Activated gamma-delta T cell treated with anti-CD3 and anti-CD28 coated beads, Interleukin-2, amount 50 U/mL, for 16 hours (primary cell): ENCODE measurements around the gene RASL10B.

Experiments used
- DNase-seq: peaks from one replicate; pipeline ENCODE4 v3.0.0-alpha.2; 2020; ENCODE audit warnings: low read depth

The RASL10B gene

DNA sequence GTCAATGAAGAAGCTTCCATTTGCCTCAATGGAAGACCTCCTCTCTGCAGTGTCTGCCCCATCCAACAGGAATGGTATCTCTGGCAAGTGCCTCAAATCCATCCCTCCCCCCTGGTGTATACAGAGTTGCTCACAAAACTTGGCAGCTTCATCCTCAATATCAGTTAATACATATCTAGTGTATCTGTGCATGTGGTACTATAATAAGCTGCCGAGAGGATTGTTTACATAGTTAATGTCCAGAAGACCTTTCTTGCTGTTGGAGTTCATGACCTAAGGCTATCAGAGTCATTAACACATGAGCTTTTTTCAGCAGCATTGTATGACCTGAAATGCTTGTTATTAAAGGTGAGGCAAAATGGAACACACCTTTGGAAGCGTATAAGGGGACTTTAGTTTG lies 14.0 kb upstream of the RASL10B start:
- no peak for DNase-seq

DNA sequence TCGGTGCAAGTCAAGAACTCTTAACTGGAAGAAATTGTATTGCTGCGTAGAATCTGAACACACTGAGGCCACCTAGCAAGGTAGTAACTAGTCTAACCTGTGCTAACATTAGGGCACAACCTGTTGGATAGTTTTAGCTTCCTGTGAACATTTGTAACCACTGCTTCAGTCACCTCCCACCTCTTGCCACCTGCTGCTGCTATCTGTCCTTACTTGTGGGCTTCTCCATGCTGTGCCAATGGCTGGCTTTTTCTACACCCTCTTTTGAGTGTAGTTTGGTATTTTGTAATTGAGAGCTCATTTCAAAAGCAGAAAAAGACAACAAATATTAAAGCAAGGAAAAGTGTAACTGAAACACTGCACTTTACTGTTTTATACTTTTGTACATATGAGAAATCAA lies 7.7 kb upstream of the RASL10B start:
- DNase-seq = no peak

DNA sequence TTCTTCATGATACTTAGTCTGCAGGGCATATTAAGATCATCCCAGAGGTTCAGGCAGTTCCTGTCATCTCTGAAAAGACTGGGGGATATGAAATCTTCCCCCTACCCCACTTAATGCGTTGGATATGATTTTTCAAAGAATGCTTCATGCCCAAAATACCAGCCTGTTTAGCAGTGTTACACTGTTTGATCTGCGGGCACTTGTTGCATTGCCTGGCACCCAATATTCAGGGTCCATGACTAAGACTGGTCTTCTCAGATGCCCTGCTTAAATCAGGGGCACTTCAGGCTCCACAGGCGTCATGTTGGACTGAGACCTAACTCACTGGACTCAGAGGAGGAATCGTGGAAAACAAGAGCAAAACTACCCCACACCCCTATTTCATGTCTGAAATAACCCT lies 6.4 kb upstream of the RASL10B start:
- no peak for DNase-seq

DNA sequence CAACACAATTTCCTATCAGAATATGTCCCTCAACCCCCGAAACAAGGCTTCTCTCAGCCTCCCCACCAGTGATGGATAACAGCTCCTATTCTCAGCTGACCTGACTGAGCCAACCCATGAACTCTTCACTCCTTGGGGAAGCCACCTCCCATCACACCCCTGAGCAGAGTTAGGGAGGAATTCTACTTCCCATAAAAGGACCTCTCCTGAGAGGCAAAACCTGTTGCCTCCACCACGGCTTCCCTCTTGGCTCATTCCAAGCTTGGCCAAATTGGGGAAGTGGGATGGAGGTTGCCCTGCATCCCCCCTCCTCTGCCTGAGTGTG lies 5.7 kb upstream of the RASL10B start:
- no peak for DNase-seq

DNA sequence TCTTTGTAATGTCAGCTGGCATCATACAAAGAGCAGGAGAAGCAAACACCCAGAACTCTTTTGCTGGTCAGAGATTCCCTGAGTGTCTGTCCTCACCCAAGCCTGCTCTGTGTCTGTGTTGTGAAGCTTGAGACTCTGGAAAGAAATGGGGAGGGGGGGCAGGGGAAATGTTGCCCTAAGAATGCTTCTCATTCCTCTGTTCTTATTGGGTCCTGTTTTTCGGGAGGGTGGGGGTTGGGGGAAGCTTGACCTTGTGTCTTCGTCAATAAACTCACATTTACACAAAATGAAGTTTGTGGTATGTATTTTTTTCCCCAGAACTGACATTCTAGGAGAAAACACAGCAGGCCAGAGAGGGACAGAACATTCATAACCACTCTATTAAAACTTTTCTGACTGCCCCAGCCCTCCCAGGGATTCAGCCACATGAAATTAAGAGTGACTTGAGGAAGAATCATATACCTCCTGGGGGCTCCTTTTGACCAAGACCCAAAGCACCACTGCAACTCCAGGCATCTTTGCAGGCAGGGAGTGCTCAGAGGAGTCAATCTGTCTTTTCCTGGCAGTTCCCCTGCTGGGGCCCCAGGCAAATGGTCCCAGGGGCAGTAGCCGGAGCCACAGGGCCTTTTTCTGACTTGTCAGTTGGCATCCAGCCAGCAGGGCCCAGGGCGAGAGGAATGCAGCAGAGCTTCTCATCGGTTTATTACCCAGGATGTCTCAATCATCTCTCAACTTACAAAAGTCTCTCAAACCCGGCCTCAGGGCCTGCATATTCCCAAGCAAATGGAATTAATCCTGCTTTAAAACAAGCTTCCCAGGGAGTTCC lies 5.1 kb upstream of the RASL10B start:
- no peak for DNase-seq

DNA sequence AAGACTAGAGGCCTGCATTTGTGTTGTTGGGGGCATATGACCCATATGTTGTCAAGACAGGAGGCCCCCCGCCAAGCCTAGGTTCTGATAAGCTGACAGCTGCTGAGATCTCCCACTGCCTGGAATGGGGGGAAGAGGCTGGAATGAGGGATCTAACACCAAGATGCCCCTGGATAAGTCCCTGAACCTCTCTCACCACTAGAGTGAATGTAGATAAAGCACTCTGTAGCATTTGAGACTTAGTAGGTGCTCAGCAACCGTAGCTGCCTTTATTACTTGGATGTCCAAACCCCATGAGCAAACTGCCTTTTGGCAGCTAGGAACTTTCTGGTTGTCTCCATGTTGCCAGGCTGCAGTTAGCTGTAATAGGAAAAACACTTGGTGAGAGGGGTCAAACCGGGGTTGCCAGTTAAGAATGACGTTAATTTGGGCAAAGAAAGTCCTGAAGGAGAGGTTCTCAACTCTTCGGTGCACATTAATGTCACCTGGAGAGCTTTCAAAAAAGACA lies 4.4 kb upstream of the RASL10B start:
- DNase-seq = no peak

DNA sequence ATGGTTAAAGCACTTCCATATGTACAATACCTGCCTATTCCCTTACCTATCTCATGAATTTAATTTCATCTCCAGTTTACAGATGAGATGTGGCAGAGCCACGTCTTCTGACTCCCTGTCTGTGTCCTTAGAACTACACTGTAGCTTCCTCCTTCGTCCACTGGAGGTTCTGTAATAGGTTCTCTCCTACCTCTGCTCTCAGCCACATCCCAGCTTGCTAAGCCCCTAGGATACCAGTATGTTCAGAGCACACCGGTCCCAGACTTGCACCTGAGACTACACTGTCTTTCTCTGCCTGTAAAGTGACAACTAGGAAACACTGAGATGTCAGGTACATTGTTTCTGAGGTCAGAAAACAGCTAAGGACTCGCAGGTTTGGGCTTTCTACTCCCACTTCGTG lies 3.8 kb upstream of the RASL10B start:
- no peak for DNase-seq

DNA sequence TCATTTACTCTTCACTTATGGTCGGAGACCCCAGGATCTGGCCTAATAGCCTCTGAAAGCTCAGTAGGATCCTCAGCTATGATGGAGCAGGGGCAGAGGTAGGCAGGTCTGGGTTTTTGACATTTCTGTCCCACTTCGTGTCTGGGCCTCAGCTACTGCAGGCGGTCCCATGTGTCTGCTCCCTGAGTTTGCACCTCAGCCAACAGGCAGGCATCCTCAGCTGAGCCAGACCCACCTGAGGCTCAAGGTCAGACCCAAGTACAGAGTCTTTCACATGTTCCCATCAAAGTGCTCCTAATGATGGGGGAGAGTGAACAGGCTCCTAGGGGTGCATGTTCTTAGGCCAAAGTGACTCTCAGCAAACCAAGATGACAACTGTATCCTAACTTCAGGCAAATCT lies 2.9 kb upstream of the RASL10B start:
- DNase-seq = no peak

DNA sequence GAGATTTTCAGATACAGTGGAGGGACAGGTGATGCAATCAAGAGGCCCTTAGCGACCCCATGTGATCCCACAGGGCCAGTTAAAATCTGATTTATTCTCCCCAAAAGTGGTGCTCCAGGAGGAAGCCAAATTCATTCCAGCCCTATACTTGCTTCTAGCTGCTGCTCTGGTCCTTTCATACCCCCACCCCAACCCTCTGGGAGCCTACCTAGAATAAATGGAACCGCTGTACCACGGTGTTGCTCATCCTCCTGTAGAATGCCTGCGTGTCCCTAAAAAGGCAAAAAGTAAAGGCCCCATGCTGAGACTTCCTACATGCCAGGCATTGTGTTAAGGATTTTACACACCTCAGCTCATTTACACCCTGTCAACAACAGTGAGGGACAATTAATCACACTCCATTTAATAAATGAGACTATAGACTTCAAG lies 2.0 kb upstream of the RASL10B start:
- DNase-seq = no peak

DNA sequence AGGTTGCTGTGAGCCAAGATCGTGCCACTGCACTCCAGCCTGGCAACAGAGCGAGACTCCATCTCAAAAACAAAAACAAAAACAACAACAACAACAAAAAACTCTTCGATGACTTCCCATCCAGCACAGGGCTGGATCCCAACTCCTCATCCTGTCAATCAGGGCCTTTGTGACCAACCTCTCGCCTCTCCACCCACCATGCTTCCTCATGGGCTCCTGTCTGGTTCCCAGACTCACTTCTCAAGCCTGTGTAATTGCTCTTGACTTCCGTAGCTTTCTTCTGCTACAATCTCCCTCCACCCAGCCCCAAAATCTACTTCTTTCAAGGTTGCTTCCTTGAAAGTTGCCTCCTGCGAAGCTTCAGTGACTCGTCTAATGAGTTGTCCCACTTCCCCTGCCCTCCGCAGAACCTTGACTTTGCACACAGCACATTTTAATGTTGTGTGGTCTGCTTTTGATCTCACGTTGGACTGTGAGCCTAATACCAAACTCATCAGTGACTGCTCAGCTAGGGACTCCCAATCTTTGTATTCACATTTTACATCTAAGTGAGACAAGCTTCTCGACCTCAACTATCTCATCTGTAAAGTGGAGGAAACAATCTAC lies 936 bp upstream of the RASL10B start:
- DNase-seq = no peak

DNA sequence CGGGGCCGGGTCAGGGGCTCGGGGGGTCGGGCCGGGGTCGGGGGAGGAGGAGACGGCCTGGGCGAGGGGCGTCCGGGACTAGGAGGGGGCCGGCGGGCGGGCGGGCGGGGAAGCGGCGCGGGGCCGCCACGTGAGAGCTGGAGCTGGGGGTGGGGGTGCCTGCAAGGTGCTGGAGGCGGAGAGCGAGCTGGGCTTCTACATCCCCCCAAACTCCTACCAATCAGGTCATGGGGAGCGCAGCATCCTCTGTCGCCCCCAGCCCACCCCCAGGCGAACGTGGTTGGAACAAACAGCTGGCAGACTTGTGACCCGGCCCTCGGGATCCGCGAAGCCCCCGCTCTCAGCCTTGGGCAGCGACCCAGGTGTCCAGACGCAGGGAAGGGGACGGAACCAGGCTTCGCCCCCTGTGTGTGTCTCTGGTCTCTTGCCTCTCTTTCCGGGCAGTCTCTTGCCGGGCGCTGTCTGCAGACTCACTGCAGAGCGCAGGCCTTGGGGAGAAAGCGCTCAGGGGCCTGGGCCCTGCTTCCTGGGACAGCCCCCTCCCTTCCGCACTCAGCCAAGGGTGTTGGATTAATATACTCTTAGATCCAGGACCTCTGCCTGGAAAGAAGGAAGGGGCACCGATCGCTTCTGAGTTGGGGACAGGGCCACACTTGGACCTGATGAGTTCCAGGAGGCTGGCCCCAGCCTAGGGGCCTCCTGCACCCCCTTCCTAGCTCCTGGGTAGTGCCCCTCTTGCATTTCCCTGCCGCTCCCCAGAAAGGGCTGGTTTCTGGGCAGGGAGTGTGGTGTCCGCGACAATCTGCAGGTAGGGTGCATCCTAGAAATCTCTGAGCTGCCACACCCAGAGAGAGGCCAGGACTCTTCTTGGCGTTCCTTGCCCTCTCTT lies 722 bp downstream of the RASL10B start:
- no peak for DNase-seq

DNA sequence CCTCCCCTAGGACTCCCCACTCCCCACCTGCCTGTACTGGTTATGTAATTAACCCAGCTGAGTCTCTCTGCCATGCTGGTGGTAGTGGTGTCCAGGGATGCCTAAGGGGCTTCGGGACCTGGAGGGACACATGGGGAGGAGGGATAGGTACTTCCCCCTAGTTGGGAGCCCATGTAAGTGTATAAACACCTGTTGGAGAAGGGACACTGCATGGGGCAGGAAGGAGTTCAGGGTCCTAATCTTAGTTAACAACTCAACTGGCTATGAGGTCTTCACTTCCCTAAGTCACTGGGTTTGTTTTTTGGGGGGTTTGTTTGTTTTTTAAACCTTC lies 1.3 kb downstream of the RASL10B start:
- no peak for DNase-seq

DNA sequence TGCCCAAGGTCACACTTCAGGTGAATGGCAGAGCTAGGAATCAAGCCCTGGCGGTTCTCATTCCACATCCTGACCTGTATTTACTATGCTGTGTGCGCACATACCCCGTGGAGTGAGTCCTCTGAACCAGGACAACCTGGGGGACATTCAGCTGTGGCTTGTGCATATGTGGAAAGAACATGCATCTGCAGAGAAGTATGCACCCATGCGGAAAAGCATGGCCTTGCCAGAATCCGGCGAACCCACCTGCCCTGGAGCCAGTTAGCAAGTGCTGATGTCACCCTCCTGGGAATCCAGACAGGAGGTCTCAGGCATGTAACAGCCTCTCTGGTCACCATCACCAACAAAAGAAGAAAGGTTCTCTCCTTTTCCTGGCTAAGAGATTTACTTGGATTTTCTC lies 1.9 kb downstream of the RASL10B start:
- no peak for DNase-seq

DNA sequence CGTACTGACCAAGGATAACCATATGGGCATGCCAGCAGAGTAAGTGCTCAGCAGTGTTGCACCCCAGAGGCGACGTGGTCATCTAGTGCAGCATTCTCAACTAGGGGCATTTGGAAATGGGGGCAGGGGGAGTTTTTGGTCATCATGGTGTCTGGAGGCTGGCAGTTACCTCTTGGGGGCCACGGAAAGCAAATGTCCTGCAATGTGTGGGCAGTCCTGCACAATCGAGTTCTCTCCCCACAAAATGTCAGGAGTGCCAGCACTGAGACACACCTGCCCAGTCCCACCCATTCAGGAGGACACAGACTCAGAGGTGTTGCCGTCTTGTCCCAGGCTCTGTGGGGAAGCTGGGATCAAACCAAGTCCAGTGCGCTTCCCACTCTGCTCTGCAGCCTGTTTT lies 3.0 kb downstream of the RASL10B start:
- no peak for DNase-seq

DNA sequence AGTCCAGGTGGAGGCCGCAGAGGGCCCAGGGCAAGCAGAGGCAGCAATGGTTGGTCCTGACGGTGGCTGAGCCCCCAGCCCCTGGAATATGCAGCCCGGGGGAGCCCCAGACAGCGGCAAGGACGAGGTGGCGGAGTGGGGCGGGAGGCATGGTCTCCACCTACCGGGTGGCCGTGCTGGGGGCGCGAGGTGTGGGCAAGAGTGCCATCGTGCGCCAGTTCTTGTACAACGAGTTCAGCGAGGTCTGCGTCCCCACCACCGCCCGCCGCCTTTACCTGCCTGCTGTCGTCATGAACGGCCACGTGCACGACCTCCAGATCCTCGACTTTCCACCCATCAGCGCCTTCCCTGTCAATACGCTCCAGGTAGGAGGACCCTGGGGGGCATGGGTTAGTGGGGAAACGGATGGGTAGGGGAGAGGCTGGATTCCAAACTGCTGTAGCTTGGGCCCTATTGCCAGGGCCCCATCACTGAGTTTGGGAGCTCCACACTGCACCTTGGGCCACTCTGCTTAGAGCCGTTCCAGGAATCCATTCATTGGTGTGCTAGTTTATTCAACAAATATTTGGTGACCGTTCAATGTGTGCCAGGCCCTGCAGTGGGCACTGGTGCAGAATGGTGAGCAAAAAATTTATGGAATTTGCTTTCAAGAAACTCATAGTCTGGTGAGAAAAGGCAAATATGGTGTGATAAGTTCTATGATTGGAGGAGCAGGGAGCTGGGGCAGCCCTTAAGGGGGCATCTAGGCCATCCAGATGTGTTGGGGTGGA lies 3.8 kb downstream of the RASL10B start:
- no peak for DNase-seq

DNA sequence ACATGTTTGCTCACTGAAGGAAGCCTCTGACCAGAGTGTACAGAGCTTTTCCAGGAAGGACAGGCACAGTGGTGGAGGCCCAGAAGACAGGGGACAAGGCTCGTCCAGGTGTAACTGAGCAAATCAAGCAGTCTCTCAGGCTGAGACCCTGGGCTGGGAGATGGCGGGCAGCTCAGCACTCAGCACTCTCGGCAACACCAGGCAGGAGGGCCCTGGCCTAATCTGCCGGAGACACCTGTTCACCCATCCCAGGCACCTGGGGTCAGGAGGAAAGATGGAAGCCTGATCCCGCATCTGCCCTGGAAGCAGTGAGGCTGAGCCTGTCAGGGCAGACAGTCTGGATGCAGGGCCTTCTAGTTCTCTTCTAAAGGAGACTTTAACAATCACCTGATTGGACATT lies 4.8 kb downstream of the RASL10B start:
- no peak for DNase-seq

DNA sequence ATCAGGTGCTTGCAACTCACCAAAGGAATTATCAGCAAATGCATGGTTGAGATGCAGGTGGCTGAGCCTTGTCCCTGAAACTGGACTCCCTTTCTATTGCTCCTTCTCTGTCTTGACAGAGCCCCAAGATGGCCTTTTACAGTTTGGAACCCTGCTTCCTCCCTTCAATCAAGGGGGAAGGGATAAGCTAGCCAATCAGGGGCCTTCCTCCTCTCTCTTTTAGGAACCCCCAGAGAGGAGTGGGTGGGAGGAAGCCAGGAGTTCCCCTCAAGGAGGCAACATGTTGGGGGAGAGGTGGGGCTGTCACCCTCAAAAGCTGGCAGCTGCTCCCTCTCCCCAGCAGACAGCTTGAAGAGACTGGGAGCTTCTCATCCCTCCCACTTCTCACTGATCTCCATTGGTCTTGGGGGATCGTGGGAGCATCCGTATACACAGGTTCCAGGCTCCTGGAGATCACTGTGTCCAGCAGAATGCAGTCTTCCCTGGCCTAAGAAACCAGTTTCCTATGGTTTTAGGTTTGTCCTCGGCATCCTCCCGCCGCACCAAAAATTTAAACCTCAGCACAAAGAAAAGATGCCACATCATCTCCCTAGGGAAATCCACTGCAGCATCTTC lies 7.2 kb downstream of the RASL10B start:
- no peak for DNase-seq

DNA sequence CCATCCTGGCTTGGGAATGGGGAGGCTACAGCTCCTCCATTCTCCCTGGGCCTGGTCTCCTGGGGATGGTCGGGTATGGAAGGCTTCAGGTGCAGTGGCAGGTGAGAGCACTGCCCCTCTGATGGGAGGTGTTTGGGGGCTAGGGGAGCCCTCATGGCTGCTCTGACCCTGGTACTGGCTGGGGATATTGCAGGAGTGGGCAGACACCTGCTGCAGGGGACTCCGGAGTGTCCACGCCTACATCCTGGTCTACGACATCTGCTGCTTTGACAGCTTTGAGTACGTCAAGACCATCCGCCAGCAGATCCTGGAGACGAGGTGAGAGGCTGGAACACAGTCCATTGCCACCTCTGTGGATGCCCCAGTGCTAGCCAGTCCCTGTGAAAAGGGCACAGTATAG lies 8.8 kb downstream of the RASL10B start:
- no peak for DNase-seq

DNA sequence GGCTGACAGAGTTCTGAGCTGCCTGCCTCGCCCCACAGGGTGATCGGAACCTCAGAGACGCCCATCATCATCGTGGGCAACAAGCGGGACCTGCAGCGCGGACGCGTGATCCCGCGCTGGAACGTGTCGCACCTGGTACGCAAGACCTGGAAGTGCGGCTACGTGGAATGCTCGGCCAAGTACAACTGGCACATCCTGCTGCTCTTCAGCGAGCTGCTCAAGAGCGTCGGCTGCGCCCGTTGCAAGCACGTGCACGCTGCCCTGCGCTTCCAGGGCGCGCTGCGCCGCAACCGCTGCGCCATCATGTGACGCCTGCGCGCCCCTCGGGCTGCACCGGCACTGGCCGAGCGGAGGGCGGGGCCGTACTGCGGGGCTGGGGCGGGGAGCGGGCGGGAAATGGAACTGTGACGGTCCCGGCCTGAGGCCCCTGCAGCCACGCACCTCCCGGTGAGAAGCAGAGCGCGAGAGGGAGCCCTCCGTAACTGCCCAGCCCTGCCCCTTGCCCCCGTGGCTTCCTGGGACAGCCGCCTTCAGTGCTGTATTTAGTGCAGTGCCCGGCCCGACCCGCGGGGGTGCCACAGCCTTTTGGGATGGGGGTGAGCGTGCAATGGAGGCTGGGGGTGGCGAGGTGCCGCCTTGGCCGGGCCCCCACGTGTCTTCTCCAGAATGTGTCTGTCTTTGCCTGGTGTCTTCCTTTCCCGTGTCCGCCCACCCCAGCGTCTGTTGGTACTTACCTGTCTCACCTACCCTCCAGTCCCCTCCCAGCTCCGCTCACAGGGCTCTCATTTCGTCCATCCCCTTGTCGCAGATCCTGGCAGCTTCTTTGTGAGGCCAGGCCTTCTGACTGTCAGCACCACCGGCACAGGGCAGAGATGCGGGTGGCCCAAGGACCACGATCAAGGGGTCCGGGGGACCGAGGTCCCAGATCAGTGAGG lies 9.8 kb downstream of the RASL10B start:
- DNase-seq = no peak

DNA sequence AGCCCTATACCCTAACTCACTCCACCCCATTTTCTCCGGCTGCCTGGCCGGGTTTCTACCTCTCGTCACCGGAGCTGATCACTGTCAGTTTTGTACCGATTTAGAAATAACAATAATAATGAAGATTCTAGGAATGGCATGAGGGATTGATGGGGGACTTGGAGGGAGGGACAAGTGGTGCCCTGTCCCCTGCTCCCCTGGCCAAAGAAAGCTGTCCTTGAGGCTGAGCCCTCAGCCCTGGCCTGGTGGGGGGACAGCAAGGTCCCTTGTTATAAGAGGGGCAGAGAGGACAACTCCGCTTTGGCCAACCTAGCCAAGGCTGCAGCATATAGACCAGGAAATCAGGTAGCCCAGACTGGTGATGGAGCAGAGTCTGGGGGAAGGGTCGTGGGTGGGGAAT lies 11.1 kb downstream of the RASL10B start:
- DNase-seq = no peak
